ENCODE results near the gene ZBTB42. TPM values are rescaled to one million over a fixed set of nuclear protein-coding genes. Genes with fewer than 3 reads are reported as not detected.

Gene ZBTB42
- total and polyA plus RNA-seq, 2 of the 13 experiments (the other 11 are each of a cell fraction or from before 2014, with no cell fraction given): 2.8 to 4.2 TPM

DNA sequence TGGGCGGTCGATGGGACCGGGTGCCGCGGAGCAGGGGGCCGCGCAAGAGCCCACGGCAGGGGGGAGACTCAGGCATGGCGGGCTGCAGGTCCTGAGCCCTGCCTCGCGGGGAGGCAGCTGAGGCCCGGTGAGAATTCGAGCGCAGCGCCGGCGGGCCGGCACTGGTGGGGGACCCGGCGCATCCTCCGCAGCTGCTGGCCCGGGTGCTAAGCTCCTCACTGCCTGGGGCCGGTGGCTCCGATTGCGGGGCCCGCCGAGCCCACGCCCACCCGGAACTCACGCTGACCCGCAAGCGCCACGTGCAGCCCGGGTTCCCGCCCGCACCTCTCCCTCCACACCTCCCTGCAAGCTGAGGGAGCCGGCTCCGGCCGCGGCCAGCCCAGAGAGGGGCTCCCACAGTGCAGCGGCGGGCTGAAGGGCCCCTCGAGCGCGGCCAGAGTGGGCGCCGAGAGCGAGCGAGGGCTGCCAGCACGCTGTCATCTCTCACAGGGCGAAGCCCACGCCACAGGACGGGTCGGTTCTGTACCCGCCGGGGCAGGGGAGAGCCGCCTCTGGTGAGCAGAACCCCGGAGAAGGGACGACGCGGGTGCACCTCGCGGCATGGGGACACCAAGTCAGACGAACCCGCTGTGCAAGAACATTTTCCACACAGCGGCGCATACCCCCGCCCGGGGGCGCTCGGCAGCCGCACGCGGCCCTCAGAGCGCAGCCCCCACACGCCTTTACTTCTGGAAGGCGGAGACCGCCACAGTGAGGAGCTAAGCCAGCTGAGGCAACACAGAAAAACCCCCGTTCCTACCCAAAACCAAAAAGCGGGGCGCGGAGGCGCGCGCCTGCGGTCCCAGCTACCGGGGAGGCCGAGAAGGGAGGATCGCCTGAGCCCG is 49.1 kb upstream of the ZBTB42 start:
- Histone ChIP-seq H3K4me3 (replicated peaks in 1 of 3; ENCODE audit: insufficient read depth in 1 of 3, low read depth in 2 of 3, low read length in 3 of 3) (peak overlapping the region; percentile 18 to 94 (median 42); a peak in 4 of 6 replicates), H3K36me3 (replicated peaks in 1 of 2; ENCODE audit: control insufficient read depth in 1 of 2, insufficient read depth in 2 of 2, low read length in 2 of 2) (peaks cover 5 to 12% of the 10 kb centered on the region in 2 experiments; a peak in 3 of 5 replicates), H4K20me1 (ENCODE audit: insufficient read depth, low read length) (peaks cover 16% of the 10 kb centered on the region), H3K27me3 (ENCODE audit: control insufficient read depth in 1 of 2, insufficient read depth in 2 of 2, low read length in 2 of 2) (no peaks in the 10 kb centered on the region), H3K27ac (ENCODE audit: extremely low read length, insufficient read depth, low read length) (peak overlapping the region; percentile 82), H3K9me3 (ENCODE audit: low read length) (no peaks in the 10 kb centered on the region), H2AFZ (ENCODE audit: low read length) (no peak overlapping the region), H3K9ac (ENCODE audit: insufficient read depth, low read depth, low read length) (peak overlapping the region; percentile 73), H3K4me2 (ENCODE audit: low read depth, low read length) (peak overlapping the region; percentile 90), H3K79me2 (ENCODE audit: insufficient read depth, low read length) (peaks cover 38% of the 10 kb centered on the region), H3K4me1 (ENCODE audit: insufficient read depth, low read length) (peaks cover 78% of the 10 kb centered on the region)
- ChIA-PET CTCF (ENCODE audit: low intra/inter-chr PET ratio, low total read pairs) (no interaction called here), POLR2A (interaction anchor here (0.5 to 4.8 kb wide), 19 partner anchors 9 to 537 kb away, joined by 3 to 72 read pairs (median 7); partner anchors contain the start of genes ADSS1, CDCA4, CEP170B and ZBTB42)
- in situ Hi-C loops (cut with HindIII; ENCODE audit: extremely low pct_ligation_motif_present, low pct_unique_long_range_greater_than_20kb) (no loop called here), intact Hi-C loops (cut with micrococcal nuclease; ENCODE audit: unreplicated experiment) (loop anchor here (2.0 kb wide), 1 partner anchor 15 kb away; no protein-coding TSS in a partner anchor)
- no TSS peak for BruUV-seq (replicated peaks)
- no peak for DNase-seq (ENCODE audit: low spot score)
- no peak for FAIRE-seq
- ATAC-seq: no peak
- 88% methylated on average over 47 of the region's 90 CpGs for WGBS (ENCODE audit: low lambda C conversion rate)
- peak; percentile 13 for TF ChIP-seq PRPF4 (IDR thresholded peaks at IDR 0.05; ENCODE audit: low read depth, low read length, poor library complexity, severe bottlenecking)
- TF ChIP-seq ZNF850 (CRISPR knock-in tag; conservative IDR thresholded peaks at IDR 0.05): peak; percentile 99
- peak; percentile 55 for TF ChIP-seq AGO1 (IDR thresholded peaks at IDR 0.05; ENCODE audit: low read depth, low read length, poor library complexity, severe bottlenecking)
- TF ChIP-seq ZC3H13 (CRISPR knock-in tag; IDR thresholded peaks at IDR 0.05): peak; percentile 50; the same call in 1 of the 2 replicates
- TF ChIP-seq ZNF709 (CRISPR knock-in tag; IDR thresholded peaks at IDR 0.05): 0 out of 2 replicates have a peak, but pooled peaks have one; percentile 35
- 0 out of 2 replicates have a peak, but pooled peaks have one; percentile 9 for TF ChIP-seq ZNF546 (CRISPR knock-in tag; conservative IDR thresholded peaks at IDR 0.05)
- TF ChIP-seq ZNF646 (CRISPR knock-in tag; IDR thresholded peaks at IDR 0.05): no peak
- TF ChIP-seq NONO (IDR thresholded peaks at IDR 0.05): no peak
- 0 out of 2 replicates have a peak, but pooled peaks have one; percentile 30 for TF ChIP-seq NONO (CRISPR knock-in tag; conservative IDR thresholded peaks at IDR 0.05)
- TF ChIP-seq ZNF768 (CRISPR knock-in tag; IDR thresholded peaks at IDR 0.05): peak; percentile 24; the same call in 1 of the 2 replicates
- no peak for TF ChIP-seq ATRX (CRISPR knock-in tag; IDR thresholded peaks at IDR 0.05; ENCODE audit: borderline replicate concordance)
- 0 out of 2 replicates have a peak, but pooled peaks have one; percentile 11 for TF ChIP-seq TERF1 (CRISPR knock-in tag; IDR thresholded peaks at IDR 0.05)
- TF ChIP-seq HNF4G (IDR thresholded peaks at IDR 0.05; ENCODE audit: borderline replicate concordance, low read depth, low read length): no peak
- no peak for TF ChIP-seq HNF4G (CRISPR knock-in tag; IDR thresholded peaks at IDR 0.05; ENCODE audit: borderline replicate concordance, low read depth)
- TF ChIP-seq AGO2 (optimal IDR thresholded peaks at IDR 0.05; ENCODE audit: low read depth, low read length): peak; percentile 35

Data from HepG2 (cell line).